ENCODE data around the gene NCSTN.

Gene NCSTN

DNA sequence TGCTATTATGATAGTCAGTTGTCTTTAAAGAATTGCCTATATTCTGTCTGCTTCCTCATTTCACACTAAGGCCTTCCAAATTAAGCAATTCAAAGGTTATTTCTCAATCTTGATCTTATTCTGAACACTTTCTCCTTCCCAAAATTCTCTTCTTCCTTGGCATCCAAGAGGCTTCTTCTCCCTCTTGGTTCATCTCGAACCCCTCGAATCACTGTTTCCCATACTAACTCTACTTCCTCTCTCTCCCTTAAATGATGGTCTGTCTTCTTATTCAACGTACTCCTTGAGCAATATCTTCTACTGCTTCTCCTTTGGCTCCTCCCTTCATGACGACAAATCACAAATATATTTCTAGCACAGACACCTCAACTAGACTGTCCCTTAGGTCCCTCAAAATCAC lies 4.6 kb upstream of the NCSTN start:
- Mint-ChIP-seq H3K4me1 (ENCODE audit: low read depth) (peaks cover 22% of the 10 kb centered on the region), H3K36me3 (ENCODE audit: low read depth) (peaks cover 55% of the 10 kb centered on the region), H3K27ac (peak overlapping the region; percentile 5), H3K4me3 (no peak overlapping the region), H3K9me3 (no peaks in the 10 kb centered on the region), H3K27me3 (no peaks in the 10 kb centered on the region)

DNA sequence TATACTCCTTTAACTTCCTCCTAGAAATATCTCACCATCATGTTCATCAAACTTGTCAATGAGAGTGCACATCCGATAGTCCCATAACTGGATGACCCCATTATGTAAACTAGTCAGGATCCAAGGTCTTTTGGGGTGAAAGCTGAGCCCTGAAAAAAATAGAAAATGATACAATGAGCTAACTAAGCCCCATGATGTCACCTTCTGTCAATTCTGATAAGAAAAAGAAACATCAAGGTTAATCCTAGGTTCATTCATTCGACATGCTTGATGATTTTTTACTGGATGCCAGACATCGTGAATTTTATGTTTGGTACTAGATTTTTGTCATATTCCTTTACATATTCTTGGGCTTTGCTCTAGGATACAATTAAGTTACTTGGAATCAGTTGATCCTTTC lies 3.0 kb upstream of the NCSTN start:
- peaks cover 50% of the 10 kb centered on the region for H3K36me3 Mint-ChIP-seq (ENCODE audit: low read depth)
- no peaks in the 10 kb centered on the region for H3K9me3 Mint-ChIP-seq
- H3K27ac Mint-ChIP-seq = no peak overlapping the region

DNA sequence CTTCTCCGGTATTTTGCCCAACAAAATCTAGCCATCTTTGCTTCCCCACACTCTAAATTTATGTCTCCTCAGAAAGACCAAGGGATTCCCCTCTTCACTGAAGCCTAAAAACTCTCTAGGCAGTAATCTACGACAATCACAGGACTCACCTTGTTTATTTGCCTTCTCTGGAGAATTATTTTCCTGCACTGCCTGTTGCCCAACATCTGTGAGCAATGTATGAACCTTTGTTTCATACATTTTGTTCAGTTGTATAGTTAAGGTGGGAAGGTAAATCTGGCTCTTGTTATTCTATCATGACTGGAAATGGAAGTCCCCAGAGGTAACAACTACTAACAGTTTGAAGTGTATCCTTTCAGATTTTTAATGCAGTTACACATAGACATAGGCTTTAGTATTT lies 2.3 kb upstream of the NCSTN start:
- Mint-ChIP-seq H3K9me3 (no peaks in the 10 kb centered on the region), H3K27me3 (no peaks in the 10 kb centered on the region), H3K36me3 (ENCODE audit: low read depth) (peaks cover 51% of the 10 kb centered on the region), H3K27ac (no peak overlapping the region), H3K4me3 (peak overlapping the region; percentile 99), H3K4me1 (ENCODE audit: low read depth) (peaks cover 42% of the 10 kb centered on the region)

More for the DNA sequence above, 3.0 kb upstream of the NCSTN start:
- no peak overlapping the region for H3K4me3 Mint-ChIP-seq
- no peaks in the 10 kb centered on the region for H3K27me3 Mint-ChIP-seq
- H3K4me1 Mint-ChIP-seq (ENCODE audit: low read depth) = peaks cover 35% of the 10 kb centered on the region

DNA sequence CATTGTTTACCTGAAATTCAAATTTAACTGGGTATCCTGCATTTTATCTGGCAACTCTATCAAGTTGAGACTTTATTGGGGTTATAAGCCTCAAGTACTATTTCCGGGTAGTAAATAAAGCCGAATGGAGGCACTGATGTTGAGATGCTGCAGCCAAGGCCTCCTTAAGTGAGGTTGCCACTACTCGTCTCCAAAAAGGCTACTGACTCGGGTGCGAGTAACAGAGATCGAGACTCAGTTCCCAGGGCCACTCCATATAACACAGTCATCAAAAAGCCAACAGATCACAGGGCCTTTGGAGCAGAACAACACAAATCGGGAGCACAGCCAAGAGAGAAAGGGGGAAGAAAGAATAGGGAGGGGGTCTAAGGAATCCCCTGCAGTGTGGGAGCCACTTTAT lies 657 bp upstream of the NCSTN start:
- Mint-ChIP-seq H3K36me3 (ENCODE audit: low read depth) (peaks cover 51% of the 10 kb centered on the region), H3K9me3 (no peaks in the 10 kb centered on the region), H3K4me1 (ENCODE audit: low read depth) (peaks cover 56% of the 10 kb centered on the region), H3K27ac (peak overlapping the region; percentile 100), H3K4me3 (peak overlapping the region; percentile 99), H3K27me3 (no peaks in the 10 kb centered on the region)

DNA sequence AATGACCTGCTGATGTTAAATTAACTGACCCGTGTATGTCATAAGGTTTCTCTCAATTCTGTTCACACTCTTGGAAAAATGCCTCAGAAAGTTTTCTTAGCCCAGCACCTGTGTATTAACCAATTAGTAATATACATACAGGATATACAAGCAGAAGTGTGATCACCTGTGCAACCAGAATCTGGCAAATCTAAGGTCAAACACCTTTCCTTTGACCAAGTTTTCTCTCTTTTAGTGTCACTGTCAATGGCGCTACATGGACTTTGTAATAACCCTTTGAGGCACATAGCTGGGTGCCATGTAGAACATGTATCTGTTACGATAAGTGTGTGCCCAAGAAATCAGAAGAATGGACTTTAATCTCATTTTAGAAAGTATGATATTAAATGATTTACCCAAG lies 1.1 kb downstream of the NCSTN start:
- H3K9me3 Mint-ChIP-seq = no peaks in the 10 kb centered on the region
- no peaks in the 10 kb centered on the region for H3K27me3 Mint-ChIP-seq
- H3K27ac Mint-ChIP-seq = peak overlapping the region; percentile 100
- H3K4me1 Mint-ChIP-seq (ENCODE audit: low read depth) = peaks cover 57% of the 10 kb centered on the region
- peak overlapping the region; percentile 99 for H3K4me3 Mint-ChIP-seq
- peaks cover 39% of the 10 kb centered on the region for H3K36me3 Mint-ChIP-seq (ENCODE audit: low read depth)

DNA sequence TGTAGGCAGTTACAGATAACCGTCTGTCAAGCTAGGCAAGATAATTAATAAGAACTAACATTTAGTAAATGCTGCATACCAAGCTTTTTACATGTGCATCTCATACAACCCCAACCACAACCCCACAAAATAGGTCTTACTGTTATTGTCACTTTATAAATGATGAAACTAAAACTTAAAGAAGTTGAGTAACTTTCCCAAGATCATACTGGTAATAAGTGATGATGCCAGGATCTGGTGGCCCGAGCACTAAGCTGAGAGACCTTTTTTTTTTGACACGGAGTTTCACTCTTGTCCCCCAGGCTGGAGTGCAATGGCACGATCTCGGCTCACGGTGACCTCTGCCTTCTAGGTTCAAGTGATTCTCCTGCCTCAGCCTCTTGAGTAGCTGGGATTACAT lies 1.8 kb downstream of the NCSTN start:
- Mint-ChIP-seq H3K36me3 (ENCODE audit: low read depth) (peaks cover 39% of the 10 kb centered on the region), H3K27ac (peak overlapping the region; percentile 100), H3K4me1 (ENCODE audit: low read depth) (peaks cover 57% of the 10 kb centered on the region), H3K9me3 (no peaks in the 10 kb centered on the region), H3K4me3 (peak overlapping the region; percentile 99), H3K27me3 (no peaks in the 10 kb centered on the region)

DNA sequence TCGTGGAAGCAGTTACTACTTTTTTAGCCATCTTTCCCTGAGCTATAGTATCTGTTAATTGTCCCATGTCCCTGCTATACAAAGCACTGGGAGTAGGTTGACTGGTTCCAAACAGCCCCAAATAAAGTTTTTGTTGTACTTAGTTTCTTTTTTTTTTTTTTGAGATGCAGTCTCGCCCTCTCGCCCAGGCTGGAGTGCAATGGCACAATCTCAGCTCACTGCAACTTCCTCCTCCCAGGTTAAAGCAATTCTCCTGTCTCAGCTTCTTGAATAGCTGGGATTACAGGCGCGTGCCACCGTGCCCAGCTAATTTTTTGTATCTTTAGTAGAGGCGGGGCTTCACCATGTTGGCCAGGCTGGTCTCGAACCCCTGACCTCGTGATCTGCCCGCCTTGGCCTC lies 3.3 kb downstream of the NCSTN start:
- Mint-ChIP-seq H3K36me3 (ENCODE audit: low read depth) (peaks cover 45% of the 10 kb centered on the region), H3K4me3 (no peak overlapping the region), H3K4me1 (ENCODE audit: low read depth) (peaks cover 44% of the 10 kb centered on the region), H3K9me3 (no peaks in the 10 kb centered on the region), H3K27ac (no peak overlapping the region), H3K27me3 (no peaks in the 10 kb centered on the region)

DNA sequence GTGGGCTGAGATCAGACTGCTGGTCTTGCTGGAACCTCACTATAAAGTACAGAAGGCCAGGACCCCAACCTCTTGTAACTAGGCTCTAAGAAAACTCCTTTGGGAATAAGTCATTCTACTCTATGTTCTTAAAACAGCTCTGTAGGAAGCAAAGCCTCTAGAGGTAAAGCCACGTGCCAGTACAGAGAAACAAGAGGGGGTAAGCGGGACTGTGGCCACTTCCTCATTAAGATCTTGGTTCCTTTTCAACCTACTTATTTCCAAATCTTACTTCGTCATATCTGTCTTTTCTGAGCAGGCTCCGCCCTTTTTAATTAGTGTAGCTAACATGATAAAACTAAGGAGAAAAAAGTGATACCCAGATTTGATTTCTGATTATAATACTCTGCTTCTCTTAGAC lies 3.8 kb downstream of the NCSTN start:
- H3K4me1 Mint-ChIP-seq (ENCODE audit: low read depth) = peaks cover 39% of the 10 kb centered on the region
- no peak overlapping the region for H3K27ac Mint-ChIP-seq
- no peaks in the 10 kb centered on the region for H3K27me3 Mint-ChIP-seq
- H3K36me3 Mint-ChIP-seq (ENCODE audit: low read depth) = peaks cover 50% of the 10 kb centered on the region
- H3K9me3 Mint-ChIP-seq = no peaks in the 10 kb centered on the region
- peak overlapping the region; percentile 1 for H3K4me3 Mint-ChIP-seq

DNA sequence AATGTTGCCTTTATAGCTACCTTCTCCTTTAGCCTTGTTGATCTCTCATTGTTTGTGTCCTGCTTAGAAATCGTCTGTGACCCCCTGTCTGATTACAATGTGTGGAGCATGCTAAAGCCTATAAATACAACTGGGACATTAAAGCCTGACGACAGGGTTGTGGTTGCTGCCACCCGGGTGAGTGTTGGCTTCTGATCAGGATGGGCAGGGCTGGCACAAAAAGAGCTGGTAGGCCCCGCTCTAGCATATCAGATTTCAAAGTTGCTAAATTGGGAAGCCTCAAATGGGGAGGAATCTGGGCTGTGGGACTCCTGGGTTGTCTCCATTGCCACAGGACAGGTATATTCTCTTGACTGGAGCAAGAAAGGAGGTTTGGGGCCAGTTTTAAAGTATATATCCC lies 8.4 kb downstream of the NCSTN start:
- no peaks in the 10 kb centered on the region for H3K27me3 Mint-ChIP-seq
- peaks cover 10% of the 10 kb centered on the region for H3K4me1 Mint-ChIP-seq (ENCODE audit: low read depth)
- no peak overlapping the region for H3K4me3 Mint-ChIP-seq
- H3K27ac Mint-ChIP-seq = no peak overlapping the region
- H3K9me3 Mint-ChIP-seq = no peaks in the 10 kb centered on the region
- peaks cover 71% of the 10 kb centered on the region for H3K36me3 Mint-ChIP-seq (ENCODE audit: low read depth)

DNA sequence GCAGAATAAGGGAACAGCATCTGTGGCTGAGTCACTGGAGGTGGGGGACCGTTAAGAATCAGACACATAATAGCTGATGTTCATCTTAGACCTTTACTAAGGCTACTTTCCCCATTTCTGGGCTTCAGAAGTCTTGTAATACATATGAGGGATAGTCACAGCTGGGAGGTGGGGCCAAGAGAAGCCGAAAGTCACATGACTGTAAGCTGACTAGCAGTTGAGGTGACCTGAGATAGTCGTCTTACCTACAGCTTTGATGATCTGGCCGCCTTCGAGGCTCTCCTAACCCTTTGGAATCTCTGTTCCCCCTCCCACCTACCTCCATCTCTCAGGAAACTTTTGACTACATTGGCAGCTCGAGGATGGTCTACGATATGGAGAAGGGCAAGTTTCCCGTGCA lies 9.4 kb downstream of the NCSTN start:
- H3K27ac Mint-ChIP-seq = no peak overlapping the region
- H3K27me3 Mint-ChIP-seq = no peaks in the 10 kb centered on the region
- no peaks in the 10 kb centered on the region for H3K9me3 Mint-ChIP-seq
- H3K36me3 Mint-ChIP-seq (ENCODE audit: low read depth) = peaks cover 73% of the 10 kb centered on the region
- H3K4me1 Mint-ChIP-seq (ENCODE audit: low read depth) = peaks cover under 1% of the 10 kb centered on the region
- H3K4me3 Mint-ChIP-seq = no peak overlapping the region

DNA sequence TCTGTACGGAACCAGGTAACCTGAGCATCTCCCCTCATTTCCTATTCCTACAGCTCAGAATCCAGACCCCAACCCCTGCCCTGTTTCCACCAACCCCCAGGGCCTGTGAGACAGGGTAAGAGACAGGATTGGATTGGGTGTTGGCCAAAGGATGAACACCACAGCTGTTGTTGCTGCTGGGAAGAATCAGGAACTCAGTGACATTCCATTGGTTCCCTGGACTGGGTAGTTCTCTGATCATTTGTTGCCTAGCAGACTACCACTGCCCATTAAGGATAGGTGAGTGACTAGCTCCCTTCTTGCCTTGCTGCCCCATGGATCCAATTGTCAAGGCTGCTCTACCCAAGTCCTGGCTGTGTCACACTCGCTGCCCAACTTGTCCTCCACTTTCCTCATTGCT lies 10.0 kb downstream of the NCSTN start:
- peaks cover 71% of the 10 kb centered on the region for H3K36me3 Mint-ChIP-seq (ENCODE audit: low read depth)

DNA sequence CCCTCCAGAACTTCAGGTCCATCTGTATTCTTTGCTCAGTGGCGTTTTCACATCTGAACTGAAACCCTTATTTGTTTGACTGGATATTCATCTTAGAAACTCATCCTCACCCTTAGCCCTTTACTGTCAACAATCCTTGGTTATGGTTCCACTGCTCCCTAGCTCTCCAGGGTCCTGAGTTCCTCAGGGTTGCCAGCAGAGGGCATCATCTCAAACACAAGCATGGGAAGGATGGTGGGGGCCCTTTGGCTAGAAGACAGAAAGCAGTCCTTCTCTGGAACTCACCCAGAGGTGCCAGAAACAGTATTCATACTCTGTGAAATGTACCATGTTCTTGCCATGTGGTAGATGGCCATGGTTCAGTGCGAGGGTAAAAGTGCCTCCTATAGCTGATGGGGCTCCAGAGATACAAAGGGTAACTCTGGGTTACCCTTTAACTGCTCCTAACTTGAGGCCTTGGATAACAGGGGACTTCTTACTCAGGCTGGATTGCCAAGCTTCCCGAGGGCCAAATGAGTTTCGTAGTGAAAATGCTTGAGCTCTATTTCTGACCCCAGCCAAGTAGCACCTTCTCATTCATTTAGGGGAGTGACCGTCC lies 11.3 kb downstream of the NCSTN start:
- Mint-ChIP-seq H3K4me1 (ENCODE audit: low read depth) (no peaks in the 10 kb centered on the region), H3K4me3 (no peak overlapping the region), H3K9me3 (no peaks in the 10 kb centered on the region), H3K27me3 (no peaks in the 10 kb centered on the region), H3K27ac (no peak overlapping the region), H3K36me3 (ENCODE audit: low read depth) (peaks cover 70% of the 10 kb centered on the region)

More for the DNA sequence above, 10.0 kb downstream of the NCSTN start:
- Mint-ChIP-seq H3K27me3 (no peaks in the 10 kb centered on the region), H3K4me1 (ENCODE audit: low read depth) (no peaks in the 10 kb centered on the region), H3K4me3 (no peak overlapping the region), H3K27ac (no peak overlapping the region), H3K9me3 (no peaks in the 10 kb centered on the region)

DNA sequence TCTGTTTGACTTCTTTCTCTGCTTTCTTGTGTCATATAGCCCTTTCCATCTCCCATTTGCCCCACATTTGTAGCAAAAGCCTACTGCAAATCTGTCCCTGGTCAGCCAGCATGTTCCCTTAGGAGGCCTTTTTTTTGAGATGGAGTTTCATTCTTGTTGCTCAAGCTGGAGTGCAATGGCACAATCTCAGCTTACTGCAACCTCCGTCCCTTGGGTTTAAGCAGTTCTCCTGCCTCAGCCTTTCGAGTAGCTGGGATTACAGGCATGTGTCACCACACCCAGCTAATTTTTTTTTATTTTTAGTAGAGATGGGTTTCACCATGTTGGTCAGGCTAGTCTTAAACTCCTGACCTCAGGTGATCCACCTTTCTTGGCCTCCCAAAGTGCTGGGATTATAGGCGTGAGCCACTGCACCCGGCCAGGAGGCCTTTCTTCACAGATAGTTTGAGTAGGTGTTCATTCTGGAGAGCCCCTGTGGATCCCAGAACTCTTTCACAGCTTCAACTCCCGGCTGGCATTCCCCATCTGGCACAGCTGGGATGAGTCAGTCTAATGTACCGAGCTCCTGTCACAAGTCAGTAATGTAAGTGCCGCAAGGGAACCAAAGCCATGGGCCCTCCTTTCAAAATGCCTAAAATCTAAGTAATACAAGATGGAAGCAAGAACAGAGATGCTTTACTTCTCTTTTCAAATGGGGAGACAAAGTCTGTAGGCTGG lies 14.3 kb downstream of the NCSTN start:
- H3K36me3 Mint-ChIP-seq (ENCODE audit: low read depth) = peaks cover 56% of the 10 kb centered on the region
- no peaks in the 10 kb centered on the region for H3K27me3 Mint-ChIP-seq
- no peaks in the 10 kb centered on the region for H3K9me3 Mint-ChIP-seq
- peaks cover 5% of the 10 kb centered on the region for H3K4me1 Mint-ChIP-seq (ENCODE audit: low read depth)
- no peak overlapping the region for H3K27ac Mint-ChIP-seq
- no peak overlapping the region for H3K4me3 Mint-ChIP-seq

DNA sequence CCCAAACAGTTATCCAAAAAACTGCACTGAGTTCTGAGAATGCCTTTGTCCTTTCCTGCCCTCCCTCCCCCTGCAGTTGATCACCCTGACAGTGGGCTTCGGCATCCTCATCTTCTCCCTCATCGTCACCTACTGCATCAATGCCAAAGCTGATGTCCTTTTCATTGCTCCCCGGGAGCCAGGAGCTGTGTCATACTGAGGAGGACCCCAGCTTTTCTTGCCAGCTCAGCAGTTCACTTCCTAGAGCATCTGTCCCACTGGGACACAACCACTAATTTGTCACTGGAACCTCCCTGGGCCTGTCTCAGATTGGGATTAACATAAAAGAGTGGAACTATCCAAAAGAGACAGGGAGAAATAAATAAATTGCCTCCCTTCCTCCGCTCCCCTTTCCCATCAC lies 14.9 kb downstream of the NCSTN start:
- peaks cover 5% of the 10 kb centered on the region for H3K4me1 Mint-ChIP-seq (ENCODE audit: low read depth)
- no peak overlapping the region for H3K27ac Mint-ChIP-seq
- no peak overlapping the region for H3K4me3 Mint-ChIP-seq
- no peaks in the 10 kb centered on the region for H3K9me3 Mint-ChIP-seq
- peaks cover 51% of the 10 kb centered on the region for H3K36me3 Mint-ChIP-seq (ENCODE audit: low read depth)
- H3K27me3 Mint-ChIP-seq = no peaks in the 10 kb centered on the region

DNA sequence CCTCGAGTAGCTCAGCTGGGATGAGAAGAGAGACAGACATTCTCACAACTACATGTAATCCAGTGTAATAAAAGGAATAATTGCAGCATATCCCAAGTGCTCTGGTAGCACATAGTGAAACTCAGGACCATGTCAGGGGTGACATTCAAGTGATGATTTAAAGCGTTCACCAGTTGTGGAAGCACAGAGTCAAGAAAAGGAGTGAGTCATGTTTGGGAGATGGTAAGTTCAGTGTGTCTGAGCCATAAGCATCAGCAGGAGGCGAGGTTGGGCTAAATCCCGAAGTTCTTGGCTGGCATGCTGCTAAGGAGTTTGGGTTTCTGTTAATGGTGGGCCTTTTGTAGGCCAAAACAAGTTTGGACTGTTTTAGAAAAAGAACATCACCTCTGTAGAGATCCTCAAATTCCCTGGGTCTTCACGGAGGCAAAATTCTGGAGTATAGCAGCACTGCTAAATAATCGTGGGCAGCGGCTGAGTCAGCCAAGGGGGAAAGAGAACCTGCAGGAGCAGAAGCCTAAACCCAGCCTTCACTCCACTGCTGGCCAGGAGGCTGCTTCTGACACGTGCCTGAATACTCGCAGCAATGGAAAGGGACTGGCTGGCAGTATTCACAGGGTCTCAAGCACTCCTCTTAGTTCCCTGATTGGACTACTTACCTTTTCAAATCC lies 16.5 kb downstream of the NCSTN start:
- H3K9me3 Mint-ChIP-seq = no peaks in the 10 kb centered on the region
- H3K36me3 Mint-ChIP-seq (ENCODE audit: low read depth) = peaks cover 38% of the 10 kb centered on the region
- H3K27ac Mint-ChIP-seq = no peak overlapping the region
- peaks cover 5% of the 10 kb centered on the region for H3K4me1 Mint-ChIP-seq (ENCODE audit: low read depth)
- H3K27me3 Mint-ChIP-seq = no peaks in the 10 kb centered on the region
- no peak overlapping the region for H3K4me3 Mint-ChIP-seq
